Activated T-helper 17 cell treated with anti-CD3 and anti-CD28 coated beads, Interleukin-2, amount 50 U/mL, for 72 hours (primary cell): ENCODE data around the gene PLD5. TPM values are rescaled to one million over a fixed set of nuclear protein-coding genes. Genes with fewer than 3 reads are reported as not detected.

Experiments
- ATAC-seq: fragments of 150-1000 bp; cut with Tn5 transposase; replicated peaks from 2 replicates; pipeline ENCODE4 v1.10.0; 2021; ENCODE audit warnings: mild to moderate bottlenecking, moderate library complexity
- H3K27ac Mint-ChIP-seq: one replicate; pipeline ENCODE4 v1.8.0; 2022; ENCODE audit warnings: mixed read lengths
- H3K27me3 Mint-ChIP-seq: one replicate; pipeline ENCODE4 v1.8.0; 2022; ENCODE audit warnings: mixed read lengths
- H3K36me3 Mint-ChIP-seq: one replicate; pipeline ENCODE4 v1.8.0; 2022; ENCODE audit warnings: low read depth, mild to moderate bottlenecking, mixed read lengths
- H3K4me1 Mint-ChIP-seq: one replicate; pipeline ENCODE4 v1.8.0; 2022; ENCODE audit warnings: mixed read lengths
- H3K4me3 Mint-ChIP-seq: one replicate; pipeline ENCODE4 v1.8.0; 2022; ENCODE audit warnings: mild to moderate bottlenecking, mixed read lengths
- H3K9me3 Mint-ChIP-seq: one replicate; pipeline ENCODE4 v1.8.0; 2022; ENCODE audit warnings: mixed read lengths
- total RNA-seq, 2 donors: library from RNA; stranded (reverse); gene quantifications; one replicate each; pipeline ENCODE4 v1.2.3, GENCODE V29; 2022

Gene PLD5
- total RNA-seq, 2 donors from 2014 or later, result not detected

DNA sequence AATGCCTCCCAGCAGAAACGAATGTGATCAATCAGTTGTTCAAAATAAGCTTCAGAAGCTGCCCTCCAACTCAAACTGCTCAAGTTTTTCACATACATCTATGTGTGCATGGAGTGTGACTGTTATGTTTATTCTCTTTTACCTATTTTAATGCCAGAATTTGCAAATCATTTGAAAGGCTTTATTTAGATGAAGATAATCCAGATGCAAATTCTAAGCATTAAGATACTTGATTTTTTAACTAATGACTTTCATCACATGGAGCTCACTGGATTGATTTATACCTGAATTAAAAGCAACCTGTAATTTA is 69.5 kb downstream of the PLD5 start:
- H3K36me3 Mint-ChIP-seq, result no peaks in the 10 kb centered on the region
- no peaks in the 10 kb centered on the region for H3K4me1 Mint-ChIP-seq
- H3K9me3 Mint-ChIP-seq, result no peaks in the 10 kb centered on the region
- peaks cover 27% of the 10 kb centered on the region for H3K27me3 Mint-ChIP-seq
- no peak for ATAC-seq
- H3K4me3 Mint-ChIP-seq, result no peak overlapping the region
- H3K27ac Mint-ChIP-seq, result no peak overlapping the region

GRCh38 chr1:242454262-242455051 is 70.0 kb downstream of the PLD5 start:
- Mint-ChIP-seq H3K36me3 (no peaks in the 10 kb centered on the region), H3K27ac (no peak overlapping the region), H3K4me3 (no peak overlapping the region), H3K9me3 (no peaks in the 10 kb centered on the region), H3K27me3 (peaks cover 33% of the 10 kb centered on the region), H3K4me1 (no peaks in the 10 kb centered on the region)
- no peak for ATAC-seq

GRCh38 chr1:242452573-242452972 is 71.9 kb downstream of the PLD5 start:
- ATAC-seq, result no peak
- no peaks in the 10 kb centered on the region for H3K9me3 Mint-ChIP-seq
- peaks cover 40% of the 10 kb centered on the region for H3K27me3 Mint-ChIP-seq
- no peaks in the 10 kb centered on the region for H3K36me3 Mint-ChIP-seq
- no peak overlapping the region for H3K4me3 Mint-ChIP-seq
- H3K4me1 Mint-ChIP-seq, result no peaks in the 10 kb centered on the region
- H3K27ac Mint-ChIP-seq, result no peak overlapping the region

DNA sequence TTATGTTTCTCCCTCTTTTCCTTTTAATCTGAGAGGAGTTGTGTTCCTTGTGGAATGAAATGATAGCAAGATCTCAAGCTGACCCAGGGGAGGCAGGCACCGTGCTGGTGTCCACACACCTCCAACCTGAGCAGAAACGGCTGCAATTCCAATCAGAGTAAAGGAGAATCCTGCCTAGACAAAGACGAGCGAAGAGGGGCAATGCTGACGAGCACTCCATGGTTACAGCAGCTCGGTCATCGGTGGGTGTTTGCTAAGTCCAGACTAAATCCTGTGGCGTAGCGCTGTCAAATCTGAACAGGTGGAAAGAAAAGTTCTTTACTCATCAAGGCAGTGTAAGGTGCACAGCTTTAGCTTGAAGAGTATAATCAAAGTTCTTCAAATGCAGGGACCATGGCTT is 74.8 kb downstream of the PLD5 start:
- no peak overlapping the region for H3K4me3 Mint-ChIP-seq
- no peaks in the 10 kb centered on the region for H3K9me3 Mint-ChIP-seq
- no peak for ATAC-seq
- H3K36me3 Mint-ChIP-seq, result no peaks in the 10 kb centered on the region
- peaks cover 41% of the 10 kb centered on the region for H3K27me3 Mint-ChIP-seq
- H3K27ac Mint-ChIP-seq, result no peak overlapping the region
- no peaks in the 10 kb centered on the region for H3K4me1 Mint-ChIP-seq

- Mint-ChIP-seq H3K36me3 (no peaks in the 10 kb centered on the region), H3K4me3 (no peak overlapping the region), H3K27ac (no peak overlapping the region), H3K9me3 (no peaks in the 10 kb centered on the region), H3K27me3 (peaks cover 41% of the 10 kb centered on the region), H3K4me1 (no peaks in the 10 kb centered on the region)
- ATAC-seq, result no peak
Measured at GRCh38 chr1:242448910-242449645, 75.4 kb downstream of the PLD5 start.

- H3K27me3 Mint-ChIP-seq, result peaks cover 35% of the 10 kb centered on the region
- ATAC-seq, result no peak
- H3K4me3 Mint-ChIP-seq, result no peak overlapping the region
- H3K9me3 Mint-ChIP-seq, result no peaks in the 10 kb centered on the region
- no peaks in the 10 kb centered on the region for H3K36me3 Mint-ChIP-seq
- H3K27ac Mint-ChIP-seq, result no peak overlapping the region
- H3K4me1 Mint-ChIP-seq, result no peaks in the 10 kb centered on the region
Measured at GRCh38 chr1:242447689-242448088, 76.8 kb downstream of the PLD5 start.

GRCh38 chr1:242440757-242441156 is 83.7 kb downstream of the PLD5 start:
- H3K4me1 Mint-ChIP-seq, result no peaks in the 10 kb centered on the region
- no peak overlapping the region for H3K4me3 Mint-ChIP-seq
- no peaks in the 10 kb centered on the region for H3K36me3 Mint-ChIP-seq
- no peak overlapping the region for H3K27ac Mint-ChIP-seq
- no peak for ATAC-seq
- H3K9me3 Mint-ChIP-seq, result no peaks in the 10 kb centered on the region
- peaks cover 3% of the 10 kb centered on the region for H3K27me3 Mint-ChIP-seq

GRCh38 chr1:242435200-242435599 is 89.3 kb downstream of the PLD5 start:
- Mint-ChIP-seq H3K36me3 (no peaks in the 10 kb centered on the region), H3K9me3 (no peaks in the 10 kb centered on the region), H3K27ac (no peak overlapping the region), H3K4me3 (no peak overlapping the region), H3K27me3 (peaks cover 11% of the 10 kb centered on the region), H3K4me1 (no peaks in the 10 kb centered on the region)
- ATAC-seq, result no peak

GRCh38 chr1:242432491-242433095 is 91.9 kb downstream of the PLD5 start:
- peaks cover 11% of the 10 kb centered on the region for H3K27me3 Mint-ChIP-seq

GRCh38 chr1:242431786-242432185 is 92.7 kb downstream of the PLD5 start:
- peaks cover under 1% of the 10 kb centered on the region for H3K9me3 Mint-ChIP-seq
- no peak for ATAC-seq
- H3K36me3 Mint-ChIP-seq, result no peaks in the 10 kb centered on the region
- H3K4me1 Mint-ChIP-seq, result no peaks in the 10 kb centered on the region
- H3K4me3 Mint-ChIP-seq, result no peak overlapping the region
- H3K27ac Mint-ChIP-seq, result no peak overlapping the region
- peaks cover 11% of the 10 kb centered on the region for H3K27me3 Mint-ChIP-seq

More at GRCh38 chr1:242432491-242433095, 91.9 kb downstream of the PLD5 start:
- H3K4me1 Mint-ChIP-seq, result no peaks in the 10 kb centered on the region
- H3K9me3 Mint-ChIP-seq, result no peaks in the 10 kb centered on the region
- no peaks in the 10 kb centered on the region for H3K36me3 Mint-ChIP-seq
- ATAC-seq, result no peak
- no peak overlapping the region for H3K4me3 Mint-ChIP-seq
- H3K27ac Mint-ChIP-seq, result no peak overlapping the region

- Mint-ChIP-seq H3K27me3 (peaks cover 11% of the 10 kb centered on the region), H3K4me3 (no peak overlapping the region)
Measured at GRCh38 chr1:242430956-242431355, 93.5 kb downstream of the PLD5 start.

DNA sequence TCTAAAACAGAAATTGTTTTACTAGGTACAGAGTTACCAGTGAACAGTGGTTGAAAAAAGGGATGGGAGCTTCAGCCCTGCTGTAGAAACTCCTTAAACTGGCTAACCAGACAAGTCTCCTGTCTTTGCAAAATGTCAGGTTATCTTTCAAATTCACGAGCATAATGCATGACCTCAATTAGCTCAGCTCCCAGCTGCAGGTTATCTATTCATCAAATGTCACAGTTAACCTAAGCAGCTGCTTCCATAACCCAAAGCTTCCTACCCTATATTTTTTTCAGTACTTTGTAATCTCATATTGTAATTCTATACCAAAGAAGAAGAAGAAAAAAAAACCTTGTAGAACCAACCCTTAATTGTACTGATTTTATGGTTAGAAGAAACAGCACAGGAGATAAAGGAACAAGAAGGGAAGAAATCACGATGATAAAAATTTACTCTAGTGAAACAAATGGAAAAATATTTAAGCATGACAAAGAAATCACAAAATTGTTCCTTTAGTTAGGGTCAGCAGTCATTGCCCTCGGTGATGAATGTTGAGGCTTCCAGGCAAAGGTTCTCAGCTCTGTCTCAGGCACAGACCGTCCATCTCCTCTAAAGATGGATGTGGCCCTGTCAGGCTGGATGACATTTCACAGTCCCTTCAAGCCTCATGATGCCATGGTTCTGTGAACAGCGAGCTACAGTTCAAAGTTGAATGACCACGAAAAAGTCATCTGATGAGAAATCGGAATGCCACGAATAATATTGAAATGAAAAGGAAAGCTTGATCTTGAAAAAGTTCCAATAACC is 95.9 kb downstream of the PLD5 start:
- Mint-ChIP-seq H3K4me3 (no peak overlapping the region), H3K27me3 (peaks cover 10% of the 10 kb centered on the region), H3K27ac (no peak overlapping the region), H3K36me3 (no peaks in the 10 kb centered on the region), H3K9me3 (peaks cover 4% of the 10 kb centered on the region), H3K4me1 (no peaks in the 10 kb centered on the region)
- no peak for ATAC-seq

More at GRCh38 chr1:242430956-242431355, 93.5 kb downstream of the PLD5 start:
- no peak overlapping the region for H3K27ac Mint-ChIP-seq
- peaks cover 4% of the 10 kb centered on the region for H3K9me3 Mint-ChIP-seq
- no peak for ATAC-seq
- no peaks in the 10 kb centered on the region for H3K36me3 Mint-ChIP-seq
- H3K4me1 Mint-ChIP-seq, result no peaks in the 10 kb centered on the region

DNA sequence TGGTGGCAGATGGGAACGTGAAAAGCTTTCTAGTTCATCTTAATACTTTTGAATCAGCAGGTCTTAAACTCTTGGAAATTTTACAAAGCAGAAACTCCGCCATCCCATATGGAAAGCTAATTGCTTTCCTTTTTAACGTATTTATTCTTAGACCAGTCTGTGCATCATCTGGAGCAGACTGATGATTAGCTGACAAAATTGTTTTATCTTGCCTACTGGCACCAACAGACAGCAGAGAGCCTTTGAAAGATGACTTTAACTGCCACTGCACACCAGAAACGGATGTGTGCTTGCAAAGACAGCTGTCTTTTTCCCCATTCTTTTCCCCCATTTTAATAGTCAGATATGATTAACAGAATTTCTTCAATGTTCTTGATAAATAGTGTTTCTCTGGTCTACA is 97.0 kb downstream of the PLD5 start:
- Mint-ChIP-seq H3K27me3 (peaks cover 8% of the 10 kb centered on the region), H3K9me3 (peaks cover 4% of the 10 kb centered on the region), H3K36me3 (no peaks in the 10 kb centered on the region), H3K4me1 (no peaks in the 10 kb centered on the region), H3K27ac (no peak overlapping the region), H3K4me3 (no peak overlapping the region)
- no peak for ATAC-seq

GRCh38 chr1:242426271-242426905 is 98.1 kb downstream of the PLD5 start:
- no peak for ATAC-seq
- no peak overlapping the region for H3K4me3 Mint-ChIP-seq

More at GRCh38 chr1:242426271-242426905, 98.1 kb downstream of the PLD5 start:
- Mint-ChIP-seq H3K4me1 (no peaks in the 10 kb centered on the region), H3K27ac (no peak overlapping the region), H3K27me3 (peaks cover 4% of the 10 kb centered on the region), H3K9me3 (peaks cover 4% of the 10 kb centered on the region), H3K36me3 (no peaks in the 10 kb centered on the region)
